ENCODE data around the gene SMIM38.

GRCh38 chr11:69187540-69188065, 31.9 kb downstream of the SMIM38 start:
- no peak for TF ChIP-seq CTCF (conservative IDR thresholded peaks at IDR 0.05; ENCODE audit: low read depth, low read length)
- no peak for TF ChIP-seq FOS (IDR thresholded peaks at IDR 0.05; ENCODE audit: low read depth, low read length)
- no peak for TF ChIP-seq MXI1 (IDR thresholded peaks at IDR 0.05; ENCODE audit: borderline replicate concordance, low read depth, low read length)
- no peak for TF ChIP-seq POLR2A (IDR thresholded peaks at IDR 0.05; ENCODE audit: low read depth, low read length)
- TF ChIP-seq RCOR1 (IDR thresholded peaks at IDR 0.05; ENCODE audit: insufficient replicate concordance, low read length) = no peak
- TF ChIP-seq RAD21 (IDR thresholded peaks at IDR 0.05; ENCODE audit: low read length) = no peak
- no peak for TF ChIP-seq CEBPB (IDR thresholded peaks at IDR 0.05; ENCODE audit: low read depth, low read length)

Data from IMR-90 (cell line).